Hypothalamus (tissue), 51 donors: Measurements from ENCODE around the gene UBE2F.
"Not testable (repeated sequence)": the region's sequence is repeated elsewhere in the genome, so short reads cannot be mapped to it uniquely, and the experiment has no call there.

Source experiments
- DNase-seq, 51 donors: peaks; one replicate each; lab custom pipeline; 2025; lab: John Stamatoyannopoulos, UW

UBE2F gene

GRCh38 chr2:238042090-238042489, 75.3 kb downstream of the UBE2F start:
- DNase-seq, result peak in 2 of 51 donors; percentile 10 to 12

- no peak for DNase-seq
Measured at GRCh38 chr2:238042849-238043584, 76.2 kb downstream of the UBE2F start.

GRCh38 chr2:238043851-238044250, 77.0 kb downstream of the UBE2F start:
- DNase-seq, result no peak

- no peak for DNase-seq
Measured at GRCh38 chr2:238045575-238045974, 78.8 kb downstream of the UBE2F start.

- no peak for DNase-seq
Measured at GRCh38 chr2:238046725-238047270, 80.0 kb downstream of the UBE2F start.

- DNase-seq, result no peak
Measured at GRCh38 chr2:238053191-238053776, 86.5 kb downstream of the UBE2F start.

- DNase-seq, result no peak
Measured at GRCh38 chr2:238055841-238056240, 89.0 kb downstream of the UBE2F start.

GRCh38 chr2:238057696-238058575, 91.1 kb downstream of the UBE2F start:
- DNase-seq, result not testable (repeated sequence)

- no peak for DNase-seq
Measured at GRCh38 chr2:238059505-238059904, 92.7 kb downstream of the UBE2F start.

GRCh38 chr2:238060096-238060541, 93.3 kb downstream of the UBE2F start:
- no peak for DNase-seq

GRCh38 chr2:238060542-238061314, 93.9 kb downstream of the UBE2F start, which contains the start of gene SCLY:
SCLY (plus strand) TSS chr2:238061001; CDS start chr2:238061055, 54 bp downstream.
- DNase-seq, result peak; percentile 65 to 100 (median 97)

- DNase-seq, result peak in 10 of 51 donors; percentile 8 to 70 (median 37)
Measured at GRCh38 chr2:238061315-238062202, 94.7 kb downstream of the UBE2F start.

- DNase-seq, result no peak
Measured at GRCh38 chr2:238063414-238064189, 96.8 kb downstream of the UBE2F start.

- no peak for DNase-seq
Measured at GRCh38 chr2:238064376-238064775, 97.6 kb downstream of the UBE2F start.

- DNase-seq, result no peak
Measured at GRCh38 chr2:238065071-238065846, 98.4 kb downstream of the UBE2F start.

- DNase-seq, result no peak
Measured at GRCh38 chr2:238066218-238066617, 99.4 kb downstream of the UBE2F start.

GRCh38 chr2:238066718-238067117, 99.9 kb downstream of the UBE2F start:
- not testable (repeated sequence) for DNase-seq
